HG03457 (cell line): ENCODE results near the gene HMCN2.

ENCODE experiments used
- ATAC-seq: cut with Tn5 transposase; IDR thresholded peaks from one replicate; pipeline ENCODE4 v1.9.1; 2021; ENCODE audit warnings: moderate number of reproducible peaks; ENCODE audit not compliant: unreplicated experiment

The HMCN2 gene

DNA sequence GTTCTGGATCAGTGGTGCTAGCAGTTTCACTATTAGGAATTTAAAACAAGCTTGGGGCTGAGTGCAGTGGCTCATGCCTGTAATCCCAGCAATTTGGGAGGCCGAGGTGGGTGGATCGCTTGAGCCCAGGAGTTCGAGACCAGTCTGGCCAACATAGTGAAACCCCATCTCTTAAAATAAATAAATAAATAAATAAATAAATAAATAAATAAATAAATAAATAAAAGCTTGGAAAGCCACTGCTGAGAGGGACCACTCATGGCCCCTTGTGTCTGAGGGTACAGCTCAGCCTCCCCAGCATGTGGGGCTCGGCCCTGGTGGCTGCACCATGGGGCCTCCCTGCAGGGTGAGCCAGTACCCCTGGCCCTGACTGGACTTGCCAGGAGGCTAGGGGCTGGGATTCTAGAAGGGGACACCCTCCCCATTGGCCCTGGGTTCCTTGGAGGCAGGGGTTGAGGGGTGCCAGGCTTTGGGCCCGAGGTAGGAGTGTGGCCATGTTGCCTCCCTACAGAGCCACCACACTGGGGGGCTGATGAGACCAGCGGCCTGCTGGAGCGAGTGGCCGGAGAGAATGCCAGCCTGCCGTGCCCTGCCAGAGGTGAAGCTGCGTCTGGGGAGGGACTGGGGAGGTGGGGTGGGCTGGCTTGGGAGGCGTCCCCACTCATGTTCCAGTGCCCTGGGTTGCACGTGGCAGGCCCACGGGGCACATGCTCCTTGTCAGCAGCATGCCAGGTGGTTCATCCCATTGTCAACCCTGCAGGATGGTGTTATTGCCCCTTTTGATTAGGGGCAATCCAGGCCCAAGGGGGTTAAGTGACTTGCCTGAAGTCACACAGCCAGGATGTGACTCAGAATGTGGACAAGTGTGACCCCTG is 76.5 kb downstream of the HMCN2 start:
- no peak for ATAC-seq

DNA sequence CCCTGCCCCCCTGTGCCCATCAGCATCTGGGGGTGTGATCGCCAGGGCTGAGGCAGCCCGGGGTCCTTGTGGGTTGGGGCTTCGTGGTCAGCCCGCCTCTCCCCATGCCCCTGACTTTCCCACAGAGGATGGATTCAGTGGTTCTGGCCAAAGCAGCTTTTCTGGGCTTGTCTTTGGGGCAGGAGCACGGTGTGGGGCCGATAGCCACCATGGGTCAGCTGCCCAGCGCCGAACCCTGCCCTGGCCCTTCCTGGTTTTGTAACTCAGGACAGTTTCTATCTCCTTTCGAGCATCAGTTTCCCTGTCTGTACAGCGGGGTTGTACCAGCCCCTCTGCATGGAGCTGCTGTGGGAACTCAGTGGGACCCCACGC is 77.1 kb downstream of the HMCN2 start:
- ATAC-seq = no peak

DNA sequence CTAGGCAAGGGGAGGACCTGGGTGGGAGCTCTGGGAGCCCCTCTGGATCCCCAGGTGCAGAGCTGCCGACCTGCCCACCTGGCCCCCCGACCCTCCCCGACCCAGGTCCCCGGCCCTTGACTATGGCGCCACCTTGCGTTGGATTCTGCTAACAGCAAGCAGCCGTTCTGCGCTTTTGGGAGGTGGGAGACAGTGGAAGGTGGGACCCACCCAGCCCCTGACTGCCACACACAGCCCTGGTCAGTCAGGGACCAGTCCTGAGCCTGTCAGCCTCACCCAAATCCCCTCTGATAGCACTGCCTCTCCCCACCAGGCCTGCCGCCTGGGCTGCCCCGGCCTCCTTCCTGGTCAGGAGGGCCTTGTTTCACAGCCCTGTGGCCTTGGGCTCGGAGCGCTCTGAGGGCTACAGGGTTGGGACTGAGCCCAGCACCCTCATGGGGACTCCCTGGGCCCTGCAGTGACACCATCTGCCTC is 77.9 kb downstream of the HMCN2 start:
- ATAC-seq = no peak

DNA sequence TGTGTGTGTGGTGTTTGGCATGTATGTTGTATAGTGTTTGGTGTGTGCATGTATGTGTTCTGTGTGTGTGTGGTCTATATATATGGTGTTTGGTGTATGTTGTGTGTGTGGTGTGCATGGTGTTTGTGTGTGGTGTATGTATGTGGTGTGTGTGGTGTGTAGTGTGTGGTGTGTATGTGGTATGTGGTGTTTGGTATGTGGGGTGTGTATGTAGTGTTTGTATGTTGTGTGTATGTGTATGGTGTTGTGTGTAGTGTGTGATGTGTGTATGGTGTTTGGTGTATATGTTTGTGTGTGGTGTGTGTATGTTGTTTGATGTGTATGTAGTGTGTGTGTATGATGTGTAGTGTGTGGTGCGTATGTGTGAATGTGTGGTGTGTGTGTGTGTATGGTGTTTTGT is 78.8 kb downstream of the HMCN2 start:
- ATAC-seq = no peak

DNA sequence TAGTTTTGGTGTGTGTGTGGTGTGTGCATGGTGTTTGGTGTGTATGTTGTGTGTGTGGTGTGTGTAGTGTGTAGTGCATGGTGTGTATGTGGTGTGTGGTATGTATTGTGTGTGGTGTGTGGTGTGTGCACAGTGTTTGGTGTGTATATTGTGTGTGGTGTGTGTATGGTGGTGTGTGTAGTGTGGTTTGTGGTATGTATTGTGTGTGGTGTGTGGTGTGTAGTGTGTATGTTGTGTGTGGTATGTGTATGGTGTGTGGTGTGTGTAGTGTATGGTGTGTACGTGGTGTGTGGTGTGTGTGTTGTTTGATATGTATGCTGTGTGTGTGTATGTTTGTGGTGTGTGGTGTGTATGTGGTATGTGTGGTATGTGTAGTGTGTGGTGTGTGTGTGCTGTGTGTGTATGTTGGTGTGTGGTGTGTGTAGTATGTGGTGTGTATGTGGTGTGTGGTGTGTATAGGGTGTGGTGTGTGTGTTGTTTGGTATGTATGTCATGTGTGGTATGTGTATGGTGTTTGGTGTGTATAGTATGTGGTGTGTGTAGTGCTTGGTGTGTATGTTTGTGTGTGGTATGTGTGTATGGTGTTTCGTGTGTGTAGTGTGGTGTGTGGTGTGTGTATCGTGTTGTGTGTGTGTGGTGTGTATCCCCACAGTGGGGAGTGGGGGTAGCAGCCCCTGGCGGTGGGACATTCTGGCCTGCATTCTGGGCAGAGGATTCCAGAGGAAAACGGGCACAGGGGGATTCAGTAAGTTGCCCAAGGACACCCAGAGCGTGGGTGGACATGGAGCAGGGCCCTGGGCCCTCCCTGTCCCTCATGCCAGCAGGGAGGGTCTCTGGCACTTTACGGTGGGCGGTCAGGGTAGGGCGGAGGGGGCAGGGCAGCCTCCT is 79.7 kb downstream of the HMCN2 start:
- ATAC-seq = no peak

DNA sequence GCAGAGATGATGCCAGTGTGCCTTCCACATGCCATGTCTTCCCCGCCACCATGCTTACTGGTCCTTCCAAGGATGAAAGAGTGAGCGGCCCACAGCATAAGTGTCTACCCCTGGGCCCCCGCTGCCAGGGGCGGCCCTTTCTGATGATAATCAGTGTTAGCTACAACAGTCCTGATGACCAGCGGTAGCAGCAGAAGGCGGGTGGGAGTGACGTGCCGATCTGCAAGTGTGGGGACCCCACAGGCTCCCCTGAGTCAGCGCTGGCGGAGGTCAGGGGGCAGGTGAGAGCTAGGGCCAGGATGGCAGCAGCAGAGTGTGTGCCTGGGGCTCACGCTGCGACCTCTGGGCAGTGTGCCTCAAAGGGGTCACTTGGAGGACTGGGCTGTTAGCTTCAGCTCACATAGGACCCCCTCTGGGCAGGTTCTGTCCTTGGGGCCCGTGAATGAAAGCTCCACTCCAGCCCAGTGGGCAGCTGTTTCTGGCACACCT is 80.4 kb downstream of the HMCN2 start:
- no peak for ATAC-seq

DNA sequence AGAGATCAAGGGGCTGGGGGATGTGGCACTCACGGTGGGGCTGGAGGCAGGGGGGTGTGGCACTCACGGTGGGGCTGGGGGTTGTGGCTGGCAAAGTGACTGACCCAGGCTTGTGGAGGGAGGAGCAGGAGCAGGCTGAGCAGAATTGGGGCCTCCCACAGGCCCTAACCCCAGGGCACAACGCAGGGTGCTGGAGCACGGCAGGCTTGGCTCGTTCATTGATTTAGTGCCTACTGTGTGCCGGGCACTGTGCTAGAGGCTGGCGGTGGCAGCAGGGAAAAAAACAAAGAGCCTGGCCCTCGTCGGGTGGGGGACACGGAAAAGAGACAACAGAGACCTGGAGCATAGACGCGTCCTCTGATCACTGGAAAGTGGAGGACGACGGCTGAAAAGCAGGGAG is 80.9 kb downstream of the HMCN2 start:
- no peak for ATAC-seq

DNA sequence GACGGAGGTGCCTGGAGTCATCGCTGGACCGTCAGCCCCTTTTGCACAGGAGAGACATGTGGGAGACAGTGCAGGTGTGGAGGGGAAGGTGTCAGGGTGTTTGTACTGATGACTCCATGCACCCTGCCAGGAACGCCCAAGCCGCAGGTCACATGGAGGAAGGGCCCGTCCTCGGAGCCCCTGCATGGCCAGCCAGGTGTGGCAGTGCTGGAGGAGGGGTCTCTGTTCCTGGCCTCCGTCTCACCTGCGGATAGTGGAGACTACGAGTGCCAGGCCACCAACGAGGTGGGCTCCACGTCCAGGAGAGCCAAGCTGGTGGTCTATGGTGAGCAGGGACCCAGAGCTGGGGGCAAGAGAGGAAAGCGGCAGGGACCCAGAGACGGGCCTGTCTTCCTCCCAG is 81.5 kb downstream of the HMCN2 start:
- no peak for ATAC-seq

DNA sequence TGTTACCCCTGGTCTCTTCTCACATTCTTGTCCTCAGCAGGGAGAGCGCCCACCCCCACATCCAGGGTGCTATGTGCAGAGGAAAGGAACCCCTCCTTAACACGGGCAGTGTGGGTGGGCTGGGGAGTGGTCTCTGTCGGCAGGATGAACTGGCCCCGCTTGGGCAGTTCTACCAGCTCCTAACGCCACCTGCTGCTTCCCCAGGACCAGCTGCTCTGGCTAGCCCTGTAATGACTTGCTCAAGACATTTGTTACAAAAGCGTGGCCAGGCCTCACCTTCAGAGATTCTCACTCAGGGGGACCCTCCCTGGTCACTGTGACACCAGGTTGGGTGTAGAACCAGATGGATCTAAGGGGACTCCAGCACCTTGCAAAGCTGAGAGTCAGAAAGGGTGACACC is 82.4 kb downstream of the HMCN2 start:
- no peak for ATAC-seq

DNA sequence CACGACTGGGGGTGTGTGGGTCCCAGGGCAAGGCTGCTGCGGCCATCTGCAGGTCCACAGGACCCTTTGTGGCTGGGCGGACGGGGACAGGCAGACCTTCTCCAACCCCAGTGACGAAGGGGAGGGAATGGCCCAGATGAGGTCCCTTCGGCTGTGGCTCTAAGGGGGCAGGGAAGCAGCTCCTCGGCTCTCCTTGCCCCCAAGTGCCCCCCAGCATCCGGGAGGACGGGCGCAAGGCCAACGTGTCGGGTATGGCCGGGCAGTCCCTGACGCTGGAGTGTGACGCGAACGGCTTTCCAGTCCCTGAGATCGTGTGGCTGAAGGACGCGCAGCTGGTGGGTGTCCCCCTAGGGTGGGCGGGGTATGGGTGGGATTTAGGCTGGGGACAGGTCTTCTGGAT is 82.8 kb downstream of the HMCN2 start:
- no peak for ATAC-seq

DNA sequence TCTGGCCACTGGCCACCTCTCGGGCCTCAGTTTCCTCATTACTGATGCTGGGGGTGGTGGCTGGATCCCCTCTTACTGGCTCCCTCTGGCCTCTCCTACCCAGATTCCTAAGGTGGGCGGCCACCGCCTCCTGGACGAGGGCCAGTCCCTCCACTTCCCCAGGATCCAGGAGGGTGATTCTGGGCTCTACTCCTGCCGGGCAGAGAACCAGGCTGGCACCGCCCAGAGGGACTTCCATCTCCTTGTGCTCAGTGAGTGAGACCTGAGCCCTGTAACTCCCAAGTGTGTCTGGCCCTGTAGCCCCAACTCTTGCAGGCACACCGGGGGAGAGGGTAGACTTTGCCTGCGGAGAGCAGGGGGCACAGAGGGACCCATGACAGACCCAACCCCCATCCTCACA is 83.3 kb downstream of the HMCN2 start:
- ATAC-seq = no peak

DNA sequence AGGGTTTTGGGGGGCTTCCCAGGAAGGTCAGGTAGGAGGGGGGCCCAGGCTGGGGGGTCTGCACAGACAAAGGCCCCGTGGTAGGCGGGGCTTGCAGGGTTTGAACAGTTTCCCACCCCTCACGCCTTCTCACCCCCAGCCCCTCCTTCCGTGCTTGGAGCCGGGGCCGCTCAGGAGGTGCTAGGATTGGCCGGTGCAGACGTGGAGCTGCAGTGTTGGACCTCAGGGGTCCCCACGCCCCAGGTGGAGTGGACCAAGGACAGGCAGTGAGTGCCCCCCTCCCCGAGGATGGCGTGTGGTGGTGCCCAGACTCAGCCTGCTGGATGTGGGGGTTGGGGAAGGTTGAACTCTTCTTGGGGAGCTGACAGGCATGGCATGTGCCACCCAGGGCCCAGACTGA is 83.8 kb downstream of the HMCN2 start:
- no peak for ATAC-seq

DNA sequence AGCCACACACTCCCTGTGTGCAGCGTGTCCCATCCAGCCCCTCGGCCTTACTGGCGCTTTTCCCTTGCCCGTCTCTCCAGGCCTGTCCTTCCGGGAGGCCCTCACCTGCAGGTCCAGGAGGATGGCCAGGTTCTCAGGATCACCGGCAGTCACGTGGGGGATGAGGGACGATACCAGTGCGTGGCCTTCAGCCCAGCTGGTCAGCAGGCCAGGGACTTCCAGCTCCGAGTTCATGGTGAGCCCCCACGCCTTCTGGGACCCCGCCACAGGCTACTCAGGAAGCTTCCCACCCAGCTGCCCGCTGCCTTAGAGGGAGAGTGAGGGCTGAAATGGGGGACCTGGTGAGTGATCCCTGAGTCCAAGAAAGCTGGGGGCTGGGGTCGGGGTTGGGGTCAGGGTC is 85.8 kb downstream of the HMCN2 start:
- no peak for ATAC-seq

DNA sequence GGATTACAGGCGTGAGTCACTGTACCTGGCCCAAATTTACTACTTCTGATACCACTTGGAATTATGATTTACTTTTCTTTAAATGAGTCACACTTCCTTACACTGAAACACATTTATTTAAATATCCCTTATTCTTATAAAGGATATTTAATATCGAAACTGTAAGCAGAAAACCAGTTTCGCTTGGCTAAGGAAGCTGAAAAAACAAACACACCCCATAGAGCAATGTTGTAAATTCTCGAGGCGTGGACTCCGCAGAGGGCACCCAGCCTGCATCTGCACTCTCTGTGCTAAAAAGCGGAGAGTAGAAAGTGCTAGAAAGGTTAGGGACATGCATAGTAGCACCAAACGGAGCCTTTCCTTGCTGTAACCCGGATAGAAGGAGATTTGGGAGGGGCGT is 86.5 kb downstream of the HMCN2 start:
- ATAC-seq = no peak

DNA sequence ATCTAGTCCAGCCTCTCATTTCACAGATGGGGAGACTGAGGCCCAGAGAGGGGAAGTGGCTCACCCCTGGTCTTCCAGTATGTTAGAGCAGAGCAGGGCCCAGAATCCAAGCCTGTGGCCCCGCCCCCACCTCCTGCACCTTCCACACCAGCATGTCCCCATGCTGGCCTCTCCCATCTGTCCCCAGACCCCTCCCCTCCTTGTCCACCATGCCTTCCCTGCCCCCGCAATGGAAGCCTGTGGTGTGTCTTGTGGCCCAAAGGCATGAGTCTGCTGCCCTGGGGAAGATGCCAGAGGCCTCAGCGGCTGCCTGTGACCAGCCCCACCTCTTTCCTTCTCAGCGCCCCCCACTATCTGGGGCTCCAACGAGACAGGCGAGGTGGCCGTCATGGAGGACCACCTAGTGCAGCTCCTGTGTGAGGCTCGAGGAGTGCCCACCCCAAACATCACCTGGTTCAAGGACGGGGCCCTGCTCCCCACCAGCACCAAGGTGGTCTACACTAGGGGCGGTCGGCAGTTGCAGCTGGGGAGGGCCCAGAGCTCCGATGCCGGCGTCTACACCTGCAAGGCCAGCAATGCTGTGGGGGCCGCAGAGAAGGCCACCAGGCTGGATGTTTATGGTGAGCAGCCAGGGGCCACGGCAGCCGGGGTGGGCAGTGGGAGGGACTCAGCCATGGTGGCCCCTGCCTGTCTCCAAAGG is 87.2 kb downstream of the HMCN2 start:
- no peak for ATAC-seq

DNA sequence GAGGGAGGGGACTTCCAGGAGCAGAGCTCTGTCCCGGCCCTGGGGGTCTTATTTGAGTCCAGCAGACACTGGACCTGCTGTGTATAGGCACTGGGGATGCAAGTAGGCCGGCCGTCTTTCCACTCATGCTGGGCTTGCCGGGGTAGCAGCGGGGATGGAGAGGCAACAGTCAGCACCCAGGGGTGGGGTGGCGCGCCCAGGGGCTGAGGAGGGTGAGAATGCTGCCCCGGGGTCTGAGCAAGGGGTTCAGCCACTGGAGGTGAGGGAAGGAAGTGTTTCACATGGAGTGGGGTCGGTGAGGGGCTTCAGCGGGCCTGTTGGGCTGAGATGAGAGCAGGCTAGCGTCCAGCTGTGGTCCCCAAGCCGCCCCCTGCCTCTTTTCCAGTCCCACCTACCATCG is 88.8 kb downstream of the HMCN2 start:
- ATAC-seq = no peak

DNA sequence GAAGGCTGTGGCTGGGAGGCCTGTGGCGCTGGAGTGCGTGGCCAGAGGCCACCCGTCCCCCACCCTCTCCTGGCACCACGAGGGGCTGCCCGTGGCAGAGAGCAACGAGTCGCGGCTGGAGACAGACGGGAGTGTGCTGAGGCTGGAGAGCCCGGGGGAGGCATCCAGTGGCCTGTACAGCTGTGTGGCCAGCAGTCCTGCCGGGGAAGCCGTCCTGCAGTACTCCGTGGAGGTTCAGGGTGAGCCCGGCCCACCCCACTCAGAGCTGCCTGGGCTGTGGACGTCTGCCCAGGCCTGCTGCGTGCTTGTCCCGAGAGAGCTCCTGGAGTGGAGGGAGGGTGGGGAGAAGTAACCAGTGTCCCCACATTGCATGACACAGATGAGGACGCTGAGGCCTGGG is 89.2 kb downstream of the HMCN2 start:
- no peak for ATAC-seq

DNA sequence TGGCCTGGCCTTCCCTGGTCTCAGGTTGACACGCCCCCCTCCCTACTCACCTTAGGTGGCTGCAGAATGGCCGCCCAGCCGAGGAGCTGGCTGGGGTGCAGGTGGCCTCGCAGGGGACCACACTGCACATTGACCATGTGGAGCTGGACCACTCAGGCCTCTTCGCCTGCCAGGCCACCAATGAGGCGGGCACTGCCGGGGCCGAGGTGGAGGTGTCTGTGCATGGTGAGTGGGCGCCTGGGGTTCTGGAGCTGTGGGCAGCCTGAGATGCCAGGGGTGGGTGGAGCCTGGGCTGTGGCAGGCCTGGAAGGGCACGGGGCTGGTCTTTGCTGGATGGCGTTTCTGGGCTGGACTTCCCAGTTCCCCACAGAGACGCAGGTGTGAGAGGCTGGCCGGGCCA is 90.5 kb downstream of the HMCN2 start:
- ATAC-seq = no peak

DNA sequence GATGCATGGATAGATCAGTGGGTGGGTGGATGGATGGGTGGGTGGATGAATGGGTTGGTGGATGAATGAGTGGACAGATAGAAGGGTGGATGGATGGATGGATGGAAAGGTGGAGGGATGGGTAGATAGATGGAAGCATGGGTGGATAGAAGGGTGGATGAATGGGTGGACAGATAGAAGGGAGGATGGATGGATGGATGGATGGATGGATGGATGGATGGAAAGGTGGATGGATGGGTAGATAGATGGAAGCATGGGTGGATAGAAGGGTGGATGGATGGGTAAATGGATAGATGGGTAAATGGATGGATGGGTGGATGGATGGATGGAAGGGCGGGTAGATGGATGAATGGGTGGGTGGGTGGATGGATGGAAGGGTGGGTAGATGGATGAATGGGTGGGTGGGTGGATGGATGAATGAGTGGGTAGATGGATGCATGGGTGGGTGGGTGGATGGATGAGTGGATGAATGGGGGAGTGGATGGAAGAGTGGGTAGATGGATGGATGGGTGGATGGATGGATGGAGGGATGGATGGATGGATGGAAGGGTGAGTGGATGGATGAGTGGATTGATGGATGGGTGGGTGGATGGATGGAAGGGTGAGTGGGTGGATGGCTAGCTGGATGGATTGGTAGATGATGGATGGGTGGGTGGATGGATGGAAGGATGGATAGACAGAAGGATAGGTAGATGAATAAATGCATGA is 91.5 kb downstream of the HMCN2 start:
- ATAC-seq = no peak

DNA sequence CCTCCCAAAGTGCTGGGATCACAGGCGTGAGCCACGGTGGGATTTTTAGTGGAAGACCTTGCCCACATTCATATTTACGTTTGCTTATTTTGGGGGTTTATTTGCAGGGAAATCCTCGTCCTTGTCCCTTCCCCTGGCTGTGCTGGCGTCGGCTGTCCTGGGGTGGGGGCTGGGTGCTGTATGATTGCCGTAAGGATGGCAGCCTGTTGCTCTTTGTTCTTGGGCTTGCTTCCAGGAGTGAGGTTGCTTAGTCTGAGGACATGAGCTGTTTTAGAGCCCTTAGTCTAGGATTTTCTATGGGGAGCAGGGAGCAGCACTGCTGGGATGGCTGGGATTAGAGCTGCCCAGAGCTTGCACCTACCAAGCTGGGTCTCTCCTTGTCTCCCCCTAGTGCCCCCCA is 93.4 kb downstream of the HMCN2 start:
- no peak for ATAC-seq

DNA sequence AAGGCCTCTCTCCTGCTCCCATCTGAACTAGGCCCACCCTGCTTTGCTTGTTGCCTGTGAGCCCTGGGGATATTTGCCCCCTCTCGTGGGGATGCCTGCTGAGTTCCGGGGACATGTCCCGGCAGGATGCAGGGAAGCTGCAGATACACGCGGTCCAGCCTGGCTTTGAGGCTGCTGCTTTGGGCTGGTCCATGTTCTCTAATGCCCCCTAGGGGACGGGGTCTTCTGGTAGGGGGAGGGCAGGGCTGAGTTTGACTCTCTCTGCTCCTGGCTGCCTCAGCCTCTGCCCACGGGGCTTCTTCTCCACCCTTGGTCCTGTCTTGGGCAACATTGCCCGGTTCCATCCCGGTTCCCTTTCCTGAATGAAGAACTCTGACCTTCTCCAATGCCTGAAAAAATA is 94.3 kb downstream of the HMCN2 start:
- no peak for ATAC-seq
